ENCODE results near the gene CNTNAP2.

Gene CNTNAP2

DNA sequence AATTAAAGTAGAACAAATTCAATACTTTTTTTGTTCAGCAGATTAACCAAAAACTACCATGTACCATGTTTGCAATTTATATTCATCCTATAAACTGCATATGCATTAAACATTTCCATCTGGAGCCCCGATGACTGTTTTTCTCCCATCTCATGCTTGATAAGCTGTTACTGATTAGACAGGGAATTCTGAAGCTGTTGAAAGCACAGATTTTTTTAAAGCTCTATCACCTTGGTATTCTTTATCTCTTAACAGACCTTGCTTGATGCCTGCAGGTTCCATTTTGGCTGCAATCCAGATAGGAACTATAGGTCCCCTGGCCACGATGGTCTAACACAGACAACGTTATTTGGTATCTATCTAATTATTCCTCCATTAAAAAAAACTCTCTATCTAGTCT lies 961.7 kb downstream of the CNTNAP2 start:
- Histone ChIP-seq H3K4me1 (ENCODE audit: insufficient read depth, insufficient read length) (no peaks in the 10 kb centered on the region), H3K4me3 (ENCODE audit: insufficient read length, low read depth) (no peak overlapping the region), H3K27me3 (ENCODE audit: insufficient read depth, insufficient read length) (no peaks in the 10 kb centered on the region), H3K9ac (ENCODE audit: insufficient read length, low read depth) (no peak overlapping the region), H3K36me3 (ENCODE audit: insufficient read depth, insufficient read length, low read length) (no peaks in the 10 kb centered on the region), H3K9me3 (ENCODE audit: insufficient read depth, low read length) (no peaks in the 10 kb centered on the region)
- TF ChIP-seq YY1 (IDR thresholded peaks at IDR 0.05; ENCODE audit: insufficient read depth, insufficient read length) = no peak
- TF ChIP-seq ZNF274 (IDR thresholded peaks at IDR 0.05; ENCODE audit: low read depth, low read length) = no peak
- no peak for TF ChIP-seq SUZ12 (IDR thresholded peaks at IDR 0.05; ENCODE audit: extremely low read depth, insufficient read depth, insufficient read length)
- DNase-seq (ENCODE audit: low read depth, low spot score) = no peak

DNA sequence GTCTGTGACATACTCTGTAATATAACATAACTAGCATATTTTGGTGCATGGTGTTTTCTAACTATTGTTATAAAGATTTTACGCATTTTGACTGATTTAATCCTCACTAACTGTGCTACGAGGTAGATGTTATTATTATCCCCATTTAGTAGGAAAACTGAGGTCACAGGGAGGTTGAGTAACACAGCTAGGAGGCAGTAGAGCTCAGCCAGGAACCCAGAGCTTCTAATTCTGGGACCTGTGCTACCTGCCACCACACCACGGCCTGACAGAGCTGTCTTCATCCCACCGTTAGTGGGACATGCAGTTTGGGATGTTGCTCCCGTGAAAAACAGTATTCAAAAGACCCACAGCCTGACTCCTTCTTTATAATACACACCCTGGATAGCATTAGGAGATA lies 962.5 kb downstream of the CNTNAP2 start:
- Histone ChIP-seq H3K4me3 (ENCODE audit: insufficient read length, low read depth) (no peak overlapping the region), H3K27me3 (ENCODE audit: insufficient read depth, insufficient read length) (no peaks in the 10 kb centered on the region), H3K4me1 (ENCODE audit: insufficient read depth, insufficient read length) (no peaks in the 10 kb centered on the region), H3K36me3 (ENCODE audit: insufficient read depth, insufficient read length, low read length) (no peaks in the 10 kb centered on the region), H3K9ac (ENCODE audit: insufficient read length, low read depth) (no peak overlapping the region), H3K9me3 (ENCODE audit: insufficient read depth, low read length) (no peaks in the 10 kb centered on the region)
- DNase-seq (ENCODE audit: low read depth, low spot score) = no peak
- TF ChIP-seq YY1 (IDR thresholded peaks at IDR 0.05; ENCODE audit: insufficient read depth, insufficient read length) = no peak
- no peak for TF ChIP-seq SUZ12 (IDR thresholded peaks at IDR 0.05; ENCODE audit: extremely low read depth, insufficient read depth, insufficient read length)
- no peak for TF ChIP-seq ZNF274 (IDR thresholded peaks at IDR 0.05; ENCODE audit: low read depth, low read length)

DNA sequence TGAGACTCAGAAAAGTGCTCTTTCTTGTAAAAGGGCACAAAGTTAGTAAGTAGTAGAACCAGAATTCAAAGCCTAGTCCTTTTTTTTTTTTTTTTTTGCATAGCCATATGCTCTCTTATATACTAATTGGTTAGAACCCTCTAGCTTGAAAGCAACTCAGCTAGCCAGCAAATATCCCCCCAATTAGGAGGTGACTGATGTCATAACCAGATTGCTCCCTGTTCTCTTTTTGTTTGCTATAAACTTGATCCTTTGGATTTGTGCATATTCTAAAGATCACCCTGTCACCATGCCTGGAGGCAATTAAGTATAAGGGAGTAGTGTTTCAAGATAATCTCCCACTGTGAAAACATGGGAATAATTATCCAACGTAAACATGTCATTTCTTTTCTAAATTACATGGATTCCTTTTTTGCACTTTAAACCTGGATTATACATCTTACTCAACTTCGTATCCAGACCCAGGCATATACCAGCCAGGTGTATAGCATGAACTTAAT lies 963.4 kb downstream of the CNTNAP2 start:
- H3K4me3 ChIP-seq (ENCODE audit: insufficient read length, low read depth) = no peak overlapping the region
- TF ChIP-seq YY1 (IDR thresholded peaks at IDR 0.05; ENCODE audit: insufficient read depth, insufficient read length) = no peak
- no peak for TF ChIP-seq ZNF274 (IDR thresholded peaks at IDR 0.05; ENCODE audit: low read depth, low read length)
- no peak for TF ChIP-seq SUZ12 (IDR thresholded peaks at IDR 0.05; ENCODE audit: extremely low read depth, insufficient read depth, insufficient read length)
- no peak for DNase-seq (ENCODE audit: low read depth, low spot score)

DNA sequence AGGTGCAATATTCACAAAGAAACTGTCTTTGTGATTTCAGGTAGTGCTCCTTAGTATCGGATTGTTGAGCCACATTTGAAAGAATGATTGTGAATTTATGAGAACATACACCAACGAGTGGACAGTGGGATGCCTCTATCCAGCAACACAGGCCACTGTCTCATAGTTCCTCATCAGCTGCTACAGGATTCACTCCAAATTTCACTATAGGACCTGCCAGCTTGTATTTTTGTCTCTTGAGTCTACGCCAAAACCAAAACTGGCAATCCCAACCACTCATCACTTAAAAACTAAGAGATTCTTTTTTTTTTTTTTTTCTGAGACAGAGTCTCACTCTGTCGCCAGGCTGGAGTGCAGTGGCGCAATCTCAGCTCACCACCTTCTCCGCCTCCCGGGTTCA lies 964.5 kb downstream of the CNTNAP2 start:
- H3K4me1 ChIP-seq (ENCODE audit: insufficient read depth, insufficient read length) = no peaks in the 10 kb centered on the region
- DNase-seq (ENCODE audit: low read depth, low spot score) = no peak
- H3K36me3 ChIP-seq (ENCODE audit: insufficient read depth, insufficient read length, low read length) = no peaks in the 10 kb centered on the region
- no peak overlapping the region for H3K9ac ChIP-seq (ENCODE audit: insufficient read length, low read depth)
- H3K27me3 ChIP-seq (ENCODE audit: insufficient read depth, insufficient read length) = no peaks in the 10 kb centered on the region
- TF ChIP-seq ZNF274 (IDR thresholded peaks at IDR 0.05; ENCODE audit: low read depth, low read length) (no peak), YY1 (IDR thresholded peaks at IDR 0.05; ENCODE audit: insufficient read depth, insufficient read length) (no peak), SUZ12 (IDR thresholded peaks at IDR 0.05; ENCODE audit: extremely low read depth, insufficient read depth, insufficient read length) (no peak)
- H3K4me3 ChIP-seq (ENCODE audit: insufficient read length, low read depth) = no peak overlapping the region
- H3K9me3 ChIP-seq (ENCODE audit: insufficient read depth, low read length) = no peaks in the 10 kb centered on the region

More for the DNA sequence above, 963.4 kb downstream of the CNTNAP2 start:
- Histone ChIP-seq H3K4me1 (ENCODE audit: insufficient read depth, insufficient read length) (no peaks in the 10 kb centered on the region), H3K27me3 (ENCODE audit: insufficient read depth, insufficient read length) (no peaks in the 10 kb centered on the region), H3K9me3 (ENCODE audit: insufficient read depth, low read length) (no peaks in the 10 kb centered on the region), H3K36me3 (ENCODE audit: insufficient read depth, insufficient read length, low read length) (no peaks in the 10 kb centered on the region), H3K9ac (ENCODE audit: insufficient read length, low read depth) (no peak overlapping the region)

DNA sequence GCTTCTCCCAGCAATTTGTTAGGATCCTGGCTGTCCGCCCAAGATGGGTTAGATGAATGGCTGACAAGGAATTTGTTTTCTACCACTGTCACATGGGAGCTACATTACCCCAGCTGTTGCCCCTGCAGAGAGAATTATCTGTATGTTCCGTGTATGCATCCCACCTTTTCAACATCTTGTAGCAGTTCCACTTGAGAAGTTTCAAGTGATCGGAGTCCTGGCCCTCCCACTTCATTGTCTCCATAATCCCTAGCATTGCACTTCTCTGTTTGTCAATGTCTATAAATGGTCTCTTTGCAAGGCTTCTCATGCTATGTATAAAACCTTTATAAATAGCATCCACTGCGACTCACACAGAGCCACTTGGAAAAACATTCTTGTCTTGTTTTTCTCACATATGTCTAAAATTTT lies 972.5 kb downstream of the CNTNAP2 start:
- Histone ChIP-seq H3K4me3 (ENCODE audit: insufficient read length, low read depth) (no peak overlapping the region), H3K4me1 (ENCODE audit: insufficient read depth, insufficient read length) (no peaks in the 10 kb centered on the region), H3K36me3 (ENCODE audit: insufficient read depth, insufficient read length, low read length) (no peaks in the 10 kb centered on the region), H3K9ac (ENCODE audit: insufficient read length, low read depth) (no peak overlapping the region), H3K9me3 (ENCODE audit: insufficient read depth, low read length) (no peaks in the 10 kb centered on the region), H3K27me3 (ENCODE audit: insufficient read depth, insufficient read length) (no peaks in the 10 kb centered on the region)
- TF ChIP-seq YY1 (IDR thresholded peaks at IDR 0.05; ENCODE audit: insufficient read depth, insufficient read length) (no peak), SUZ12 (IDR thresholded peaks at IDR 0.05; ENCODE audit: extremely low read depth, insufficient read depth, insufficient read length) (no peak), ZNF274 (IDR thresholded peaks at IDR 0.05; ENCODE audit: low read depth, low read length) (no peak)
- no peak for DNase-seq (ENCODE audit: low read depth, low spot score)

DNA sequence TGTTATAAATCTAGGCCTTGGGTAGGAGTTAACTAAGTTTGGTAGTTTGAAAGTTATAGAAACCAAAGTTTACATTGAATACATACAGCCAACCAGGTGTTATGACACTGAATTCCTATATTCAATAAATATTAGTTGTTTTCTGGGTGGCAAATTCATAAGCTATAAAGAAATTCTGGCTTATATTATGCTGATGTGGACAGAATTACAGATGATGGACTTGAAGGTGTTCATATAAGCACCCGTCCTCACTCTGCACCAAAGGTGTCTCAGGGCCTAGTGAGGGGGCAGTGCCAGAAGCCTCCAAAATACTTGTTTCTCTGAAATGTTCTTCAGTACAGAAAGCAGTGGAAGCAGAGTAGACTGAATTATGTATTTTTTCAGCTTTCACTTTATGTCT lies 973.0 kb downstream of the CNTNAP2 start:
- Histone ChIP-seq H3K9ac (ENCODE audit: insufficient read length, low read depth) (no peak overlapping the region), H3K36me3 (ENCODE audit: insufficient read depth, insufficient read length, low read length) (no peaks in the 10 kb centered on the region), H3K9me3 (ENCODE audit: insufficient read depth, low read length) (no peaks in the 10 kb centered on the region), H3K4me3 (ENCODE audit: insufficient read length, low read depth) (no peak overlapping the region), H3K4me1 (ENCODE audit: insufficient read depth, insufficient read length) (no peaks in the 10 kb centered on the region), H3K27me3 (ENCODE audit: insufficient read depth, insufficient read length) (no peaks in the 10 kb centered on the region)
- TF ChIP-seq ZNF274 (IDR thresholded peaks at IDR 0.05; ENCODE audit: low read depth, low read length) (no peak), SUZ12 (IDR thresholded peaks at IDR 0.05; ENCODE audit: extremely low read depth, insufficient read depth, insufficient read length) (no peak), YY1 (IDR thresholded peaks at IDR 0.05; ENCODE audit: insufficient read depth, insufficient read length) (no peak)
- DNase-seq (ENCODE audit: low read depth, low spot score) = no peak

DNA sequence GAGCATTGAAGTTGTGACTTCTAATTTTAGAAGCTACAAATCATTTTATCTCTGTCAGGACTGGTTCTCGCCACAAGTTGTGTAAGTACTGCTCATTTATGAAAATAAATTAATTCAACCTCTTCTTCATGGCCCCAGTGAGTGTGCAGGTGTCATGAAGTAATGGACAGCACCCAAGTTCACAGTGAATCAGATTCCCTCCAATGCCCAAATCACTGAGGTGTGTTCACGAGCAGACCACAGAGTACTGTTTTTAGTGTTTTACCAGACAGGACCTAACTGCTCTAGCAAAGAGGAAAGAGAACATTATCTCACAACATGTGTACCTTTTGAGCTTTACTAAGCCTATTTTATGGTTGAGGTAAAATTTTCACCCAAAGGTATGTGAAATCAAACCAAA lies 980.0 kb downstream of the CNTNAP2 start:
- H3K4me3 ChIP-seq (ENCODE audit: insufficient read length, low read depth) = no peak overlapping the region
- no peaks in the 10 kb centered on the region for H3K9me3 ChIP-seq (ENCODE audit: insufficient read depth, low read length)
- no peaks in the 10 kb centered on the region for H3K36me3 ChIP-seq (ENCODE audit: insufficient read depth, insufficient read length, low read length)
- TF ChIP-seq ZNF274 (IDR thresholded peaks at IDR 0.05; ENCODE audit: low read depth, low read length) (no peak), YY1 (IDR thresholded peaks at IDR 0.05; ENCODE audit: insufficient read depth, insufficient read length) (no peak), SUZ12 (IDR thresholded peaks at IDR 0.05; ENCODE audit: extremely low read depth, insufficient read depth, insufficient read length) (no peak)
- no peak overlapping the region for H3K9ac ChIP-seq (ENCODE audit: insufficient read length, low read depth)
- no peaks in the 10 kb centered on the region for H3K27me3 ChIP-seq (ENCODE audit: insufficient read depth, insufficient read length)
- DNase-seq (ENCODE audit: low read depth, low spot score) = no peak
- no peaks in the 10 kb centered on the region for H3K4me1 ChIP-seq (ENCODE audit: insufficient read depth, insufficient read length)
